ENCODE data around the gene PUDP.
"Not testable (repeated sequence)": the region's sequence is repeated elsewhere in the genome, so short reads cannot be mapped to it uniquely, and the experiment has no call there.

DNA sequence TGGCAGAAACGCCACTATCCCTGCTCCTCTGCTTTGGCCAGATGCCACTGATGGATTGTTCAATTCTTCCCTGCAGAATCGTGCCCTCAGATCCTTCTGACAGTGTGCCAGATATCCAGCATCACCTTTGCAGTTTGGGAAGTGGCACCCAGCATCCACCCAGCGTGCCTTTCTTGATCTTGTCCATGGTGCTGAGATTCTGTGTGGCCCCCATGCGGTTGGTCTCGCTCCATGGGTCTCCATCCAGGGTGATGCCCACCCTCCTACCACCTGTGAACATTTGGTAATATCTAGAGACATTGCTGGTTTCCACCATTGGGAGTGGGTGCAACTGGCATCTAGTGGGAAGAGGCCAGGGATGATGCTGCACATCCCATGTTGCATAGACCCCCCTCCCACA lies 121.6 kb downstream of the PUDP start:
- TF ChIP-seq POLR2A, POLR2AphosphoS5 (IDR thresholded peaks at IDR 0.05): not testable (repeated sequence)
- TF ChIP-seq, protein P1, sequence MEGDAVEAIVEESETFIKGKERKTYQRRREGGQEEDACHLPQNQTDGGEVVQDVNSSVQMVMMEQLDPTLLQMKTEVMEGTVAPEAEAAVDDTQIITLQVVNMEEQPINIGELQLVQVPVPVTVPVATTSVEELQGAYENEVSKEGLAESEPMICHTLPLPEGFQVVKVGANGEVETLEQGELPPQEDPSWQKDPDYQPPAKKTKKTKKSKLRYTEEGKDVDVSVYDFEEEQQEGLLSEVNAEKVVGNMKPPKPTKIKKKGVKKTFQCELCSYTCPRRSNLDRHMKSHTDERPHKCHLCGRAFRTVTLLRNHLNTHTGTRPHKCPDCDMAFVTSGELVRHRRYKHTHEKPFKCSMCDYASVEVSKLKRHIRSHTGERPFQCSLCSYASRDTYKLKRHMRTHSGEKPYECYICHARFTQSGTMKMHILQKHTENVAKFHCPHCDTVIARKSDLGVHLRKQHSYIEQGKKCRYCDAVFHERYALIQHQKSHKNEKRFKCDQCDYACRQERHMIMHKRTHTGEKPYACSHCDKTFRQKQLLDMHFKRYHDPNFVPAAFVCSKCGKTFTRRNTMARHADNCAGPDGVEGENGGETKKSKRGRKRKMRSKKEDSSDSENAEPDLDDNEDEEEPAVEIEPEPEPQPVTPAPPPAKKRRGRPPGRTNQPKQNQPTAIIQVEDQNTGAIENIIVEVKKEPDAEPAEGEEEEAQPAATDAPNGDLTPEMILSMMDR (IDR thresholded peaks at IDR 0.05) = not testable (repeated sequence)
